Fibroblast of skin of right biceps (primary cell): ENCODE measurements around the gene C1orf35.

Experiments used
- DNase-seq: peaks from one replicate; pipeline ENCODE4 v3.0.0-alpha.2; 2013

C1orf35 gene

GRCh38 chr1:228093050-228093906, 9.8 kb downstream of the C1orf35 start:
- no peak for DNase-seq

GRCh38 chr1:228092342-228093049, 10.6 kb downstream of the C1orf35 start:
- DNase-seq, result no peak

- DNase-seq, result no peak
These were observed 12.0 kb downstream of the C1orf35 start for GRCh38 chr1:228091084-228091483.

GRCh38 chr1:228090613-228091081, 12.5 kb downstream of the C1orf35 start:
- DNase-seq, result no peak

- DNase-seq, result no peak
These were observed 13.4 kb downstream of the C1orf35 start for GRCh38 chr1:228089519-228090380.

- no peak for DNase-seq
These were observed 14.3 kb downstream of the C1orf35 start for GRCh38 chr1:228088586-228089498.

- peak; percentile 56 for DNase-seq
These were observed 15.3 kb downstream of the C1orf35 start for GRCh38 chr1:228087771-228088251.

GRCh38 chr1:228085287-228085951, 17.7 kb downstream of the C1orf35 start:
- DNase-seq, result peak; percentile 71

GRCh38 chr1:228084797-228085196, 18.3 kb downstream of the C1orf35 start:
- no peak for DNase-seq

GRCh38 chr1:228084325-228084724, 18.8 kb downstream of the C1orf35 start:
- peak; percentile 65 for DNase-seq

GRCh38 chr1:228083871-228084278, 19.2 kb downstream of the C1orf35 start:
- DNase-seq, result no peak

GRCh38 chr1:228082918-228083870, 19.9 kb downstream of the C1orf35 start:
- DNase-seq, result peak; percentile 38

GRCh38 chr1:228082214-228082917, 20.8 kb downstream of the C1orf35 start, which contains the start of gene ARF1:
TSS of gene ARF1 (plus strand) at chr1:228082708. CDS start at chr1:228097115, 14,407 bp downstream.
- DNase-seq, result peak; percentile 94

GRCh38 chr1:228081578-228082213, 21.4 kb downstream of the C1orf35 start:
- DNase-seq, result no peak

GRCh38 chr1:228081144-228081543, 22.0 kb downstream of the C1orf35 start:
- no peak for DNase-seq

- no peak for DNase-seq
These were observed 23.4 kb downstream of the C1orf35 start for GRCh38 chr1:228079601-228080263.

GRCh38 chr1:228079013-228079412, 24.1 kb downstream of the C1orf35 start:
- no peak for DNase-seq
